IMR-90 (cell line): ENCODE data around the gene TMEM245.

Experiments
- CTCF ChIP-seq: conservative IDR thresholded peaks from 2 replicates; pipeline ENCODE4 v1.5.1; 2012; ENCODE audit warnings: mild to moderate bottlenecking, low read depth, low read length, improper control_type of control experiment
- RCOR1 ChIP-seq: IDR thresholded peaks from 2 replicates; pipeline ENCODE4 v1.6.1; 2012; ENCODE audit warnings: mild to moderate bottlenecking, low read length, improper control_type of control experiment; ENCODE audit not compliant: insufficient replicate concordance
- USF2 ChIP-seq: fragments of 150-350 bp; IDR thresholded peaks from 2 replicates; pipeline ENCODE4 v1.6.1; 2017; ENCODE audit warnings: mild to moderate bottlenecking, antibody characterized with exemption, low read length, low read depth

- no peak for TF ChIP-seq CTCF
- no peak for TF ChIP-seq RCOR1
- TF ChIP-seq USF2, result no peak
Observed at GRCh38 chr9:109017061-109017460, 102.7 kb downstream of the TMEM245 start.
